Keratinocyte (primary cell): ENCODE results near the gene KLK11. TPM values are rescaled to one million over a fixed set of nuclear protein-coding genes. Genes with fewer than 3 reads are reported as not detected.

Experiments
- DNase-seq: peaks from one replicate; pipeline ENCODE4 v3.0.0-alpha.2; 2011; ENCODE audit warnings: low read depth, missing footprints, low spot score
- FAIRE-seq: peaks from 2 replicates; lab custom pipeline; 2011; peaks lifted over from hg19 to GRCh38; lab: Jason Lieb, UNC
- H2AFZ ChIP-seq: 2 replicates; pipeline ENCODE4 v1.6.0; 2012; ENCODE audit warnings: low read length, control low read depth, inconsistent platforms; ENCODE audit not compliant: control insufficient read depth
- H3K27ac ChIP-seq: 2 replicates; pipeline ENCODE4 v1.5.1; 2011; ENCODE audit warnings: low read length; ENCODE audit not compliant: control insufficient read depth, insufficient read depth
- H3K27me3 ChIP-seq: 3 replicates; pipeline ENCODE4 v1.6.0; 2011; ENCODE audit warnings: low read length; ENCODE audit not compliant: control insufficient read depth, insufficient read depth; ENCODE audit errors: extremely low read depth
- H3K36me3 ChIP-seq, 2 experiments: 2 replicates in 1 of 2; 3 replicates in 1 of 2; pipeline ENCODE4 v1.5.1; 2011; ENCODE audit warnings: low read length in 2 of 2, mild to moderate bottlenecking in 1 of 2; ENCODE audit not compliant: control insufficient read depth in 2 of 2, insufficient read depth in 2 of 2; ENCODE audit errors: extremely low read depth in 1 of 2
- H3K4me1 ChIP-seq: 3 replicates; pipeline ENCODE4 v1.5.1; 2011; ENCODE audit warnings: low read length; ENCODE audit not compliant: control insufficient read depth, insufficient read depth; ENCODE audit errors: extremely low read depth
- H3K4me2 ChIP-seq: 3 replicates; pipeline ENCODE4 v1.6.0; 2011; ENCODE audit warnings: low read depth, low read length; ENCODE audit not compliant: control insufficient read depth, insufficient read depth; ENCODE audit errors: extremely low read depth
- H3K4me3 ChIP-seq, 3 experiments: fragments of 200-600 bp in 1 of 3; sonication (generic) in 1 of 3; 2 replicates in 2 of 3; 3 replicates in 1 of 3; pipeline ENCODE4 v1.5.1; 2011 to 2016; ENCODE audit warnings: low read length in 3 of 3, mild to moderate bottlenecking in 3 of 3, control low read depth in 2 of 3, inconsistent platforms in 1 of 3, low read depth in 1 of 3, mixed read lengths in 1 of 3, mixed run types in 1 of 3, moderate library complexity in 1 of 3; ENCODE audit not compliant: control insufficient read depth in 2 of 3, insufficient read depth in 2 of 3; ENCODE audit errors: extremely low read depth in 1 of 3
- H3K79me2 ChIP-seq: 2 replicates; pipeline ENCODE4 v1.6.0; 2012; ENCODE audit warnings: low read length; ENCODE audit not compliant: control insufficient read depth, insufficient read depth
- H3K9ac ChIP-seq: 3 replicates; pipeline ENCODE4 v1.6.0; 2011; ENCODE audit warnings: low read length; ENCODE audit not compliant: control insufficient read depth, insufficient read depth; ENCODE audit errors: extremely low read depth
- H3K9me1 ChIP-seq: 3 replicates; pipeline ENCODE4 v1.6.0; 2011; ENCODE audit warnings: low read length; ENCODE audit not compliant: control insufficient read depth, insufficient read depth; ENCODE audit errors: extremely low read depth
- H3K9me3 ChIP-seq: 2 replicates; pipeline ENCODE4 v1.5.1; 2012; ENCODE audit warnings: low read depth, low read length; ENCODE audit not compliant: control insufficient read depth
- H4K20me1 ChIP-seq: 3 replicates; pipeline ENCODE4 v1.6.0; 2011; ENCODE audit warnings: low read length; ENCODE audit not compliant: control insufficient read depth, insufficient read depth; ENCODE audit errors: extremely low read depth
- EZH2 ChIP-seq: IDR thresholded peaks from one replicate; pipeline ENCODE4 v1.6.1; 2012; ENCODE audit warnings: inconsistent platforms, mild to moderate bottlenecking, low read length, moderate library complexity
- dilution Hi-C: fragments of 300-500 bp; cut with MboI; formaldehyde crosslinking; loops from one replicate; pipeline ENCODE4 v1.7.0; 2020; ENCODE audit warnings: low sequenced_read_pairs; ENCODE audit not compliant: extremely low pct_ligation_motif_present
- polyA plus RNA-seq, 5 experiments: library from polyadenylated mRNA; depleted of rRNA in 3 of 5; stranded (reverse) in 3 of 5; stranded (forward) in 1 of 5; unstranded in 1 of 5; fragments of >200 nt; gene quantifications; 1 replicate in 1 of 5; 2 replicates in 3 of 5; 3 replicates in 1 of 5; pipeline versions ENCODE4 v1.2.1 to v1.2.3, GENCODE V29; 2011 to 2012; ENCODE audit warnings: missing spikeins in 2 of 5, low read depth in 1 of 5, low replicate concordance in 1 of 5
- TF ChIP-seq, protein P1 (sequence below), 3 experiments: IDR thresholded peaks in 1 of 3; conservative IDR thresholded peaks in 1 of 3; optimal IDR thresholded peaks in 1 of 3; 2 replicates in 2 of 3; 3 replicates in 1 of 3; pipeline versions ENCODE3 to v1.5.1; 2011; ENCODE audit warnings: low read length in 3 of 3, mild to moderate bottlenecking in 3 of 3, moderate library complexity in 2 of 3, control low read depth in 1 of 3, inconsistent platforms in 1 of 3; ENCODE audit not compliant: insufficient read depth in 2 of 3; ENCODE audit errors: extremely low read depth in 1 of 3

The KLK11 gene
- polyA plus RNA-seq, 1 donor (not counting 4 experiments of a cell fraction or from before 2014, with no cell fraction given): 18.0 TPM

DNA sequence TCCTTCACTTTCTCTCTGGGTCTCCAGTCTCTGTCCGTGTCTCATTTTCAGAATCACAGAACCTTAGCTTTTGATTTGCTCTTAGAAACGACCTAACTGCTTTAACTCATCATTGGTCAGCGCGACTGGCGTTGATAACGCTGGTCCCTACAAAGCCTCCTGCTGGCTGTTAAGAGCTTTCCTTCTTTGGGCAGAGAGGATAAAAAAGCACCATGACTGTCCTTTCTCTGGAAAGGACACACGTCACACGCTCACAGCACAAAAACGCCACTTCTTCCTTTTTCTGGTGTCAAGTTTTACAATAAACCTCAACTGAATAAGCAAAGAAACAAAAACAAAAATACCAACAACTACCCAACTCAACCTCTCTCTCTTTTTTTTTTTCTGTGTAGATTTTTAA lies 10.1 kb upstream of the KLK11 start:
- no peaks in the 10 kb centered on the region for H3K9me1 ChIP-seq
- H3K4me3 ChIP-seq: no peak overlapping the region
- H2AFZ ChIP-seq: no peak overlapping the region
- dilution Hi-C loops: no loop called here
- no peaks in the 10 kb centered on the region for H3K9me3 ChIP-seq
- no peaks in the 10 kb centered on the region for H3K79me2 ChIP-seq
- H3K27me3 ChIP-seq: peaks cover 3% of the 10 kb centered on the region
- H3K4me1 ChIP-seq: peaks cover 2% of the 10 kb centered on the region
- no peaks in the 10 kb centered on the region for H4K20me1 ChIP-seq
- no peak overlapping the region for H3K9ac ChIP-seq
- FAIRE-seq: no peak
- DNase-seq: no peak
- no peak for TF ChIP-seq EZH2
- TF ChIP-seq, protein P1, sequence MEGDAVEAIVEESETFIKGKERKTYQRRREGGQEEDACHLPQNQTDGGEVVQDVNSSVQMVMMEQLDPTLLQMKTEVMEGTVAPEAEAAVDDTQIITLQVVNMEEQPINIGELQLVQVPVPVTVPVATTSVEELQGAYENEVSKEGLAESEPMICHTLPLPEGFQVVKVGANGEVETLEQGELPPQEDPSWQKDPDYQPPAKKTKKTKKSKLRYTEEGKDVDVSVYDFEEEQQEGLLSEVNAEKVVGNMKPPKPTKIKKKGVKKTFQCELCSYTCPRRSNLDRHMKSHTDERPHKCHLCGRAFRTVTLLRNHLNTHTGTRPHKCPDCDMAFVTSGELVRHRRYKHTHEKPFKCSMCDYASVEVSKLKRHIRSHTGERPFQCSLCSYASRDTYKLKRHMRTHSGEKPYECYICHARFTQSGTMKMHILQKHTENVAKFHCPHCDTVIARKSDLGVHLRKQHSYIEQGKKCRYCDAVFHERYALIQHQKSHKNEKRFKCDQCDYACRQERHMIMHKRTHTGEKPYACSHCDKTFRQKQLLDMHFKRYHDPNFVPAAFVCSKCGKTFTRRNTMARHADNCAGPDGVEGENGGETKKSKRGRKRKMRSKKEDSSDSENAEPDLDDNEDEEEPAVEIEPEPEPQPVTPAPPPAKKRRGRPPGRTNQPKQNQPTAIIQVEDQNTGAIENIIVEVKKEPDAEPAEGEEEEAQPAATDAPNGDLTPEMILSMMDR (optimal IDR thresholded peaks at IDR 0.05 in 1 of 3, IDR thresholded peaks at IDR 0.05 in 1 of 3, conservative IDR thresholded peaks at IDR 0.05 in 1 of 3; ENCODE audit: extremely low read depth in 1 of 3, insufficient read depth in 2 of 3, low read length in 3 of 3): no peak
- H3K4me2 ChIP-seq: no peak overlapping the region
- no peaks in the 10 kb centered on the region for H3K36me3 ChIP-seq
- no peak overlapping the region for H3K27ac ChIP-seq

DNA sequence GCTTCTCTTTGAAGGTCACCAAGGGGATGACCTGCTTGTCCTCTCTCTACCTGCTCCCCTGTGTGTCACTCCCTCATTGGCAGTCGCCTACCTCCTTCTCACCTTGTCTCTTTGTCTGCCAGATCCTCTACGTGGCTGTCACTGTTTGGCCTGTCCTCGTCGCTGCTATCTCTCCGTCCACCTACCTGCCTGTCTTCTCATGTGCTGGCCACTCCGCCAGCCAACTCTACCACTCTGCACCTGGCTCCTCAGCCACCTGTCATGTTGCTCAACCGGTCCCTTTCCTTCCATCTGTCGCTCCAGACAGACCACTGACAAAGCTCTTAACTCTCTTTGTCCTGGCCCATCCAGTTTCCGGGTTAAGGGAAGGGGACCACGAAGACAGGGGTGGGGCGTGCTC lies 8.3 kb upstream of the KLK11 start, which contains the start of gene KLK12:
TSS of gene KLK12 (minus strand) at position 299 of the 400 bp plus-strand sequence. CDS start 381 bp downstream, outside the sequence.
- dilution Hi-C loops: no loop called here
- no peaks in the 10 kb centered on the region for H3K79me2 ChIP-seq
- FAIRE-seq (no peak), DNase-seq (no peak)
- H4K20me1 ChIP-seq: no peaks in the 10 kb centered on the region
- no peak within 1 kb of the TSS for H2AFZ ChIP-seq
- H3K4me2 ChIP-seq: no peak within 1 kb of the TSS
- peaks cover 2% of the 10 kb centered on the region for H3K4me1 ChIP-seq
- no peak within 1 kb of the TSS for H3K4me3 ChIP-seq
- H3K9me3 ChIP-seq: no peaks in the 10 kb centered on the region
- H3K36me3 ChIP-seq: no peaks in the 10 kb centered on the region
- TF ChIP-seq, protein P1 (optimal IDR thresholded peaks at IDR 0.05 in 1 of 3, IDR thresholded peaks at IDR 0.05 in 1 of 3, conservative IDR thresholded peaks at IDR 0.05 in 1 of 3; ENCODE audit: extremely low read depth in 1 of 3, insufficient read depth in 2 of 3, low read length in 3 of 3): no peak
- TF ChIP-seq EZH2: no peak
- H3K27ac ChIP-seq: no peak within 1 kb of the TSS
- no peak within 1 kb of the TSS for H3K9ac ChIP-seq
- peaks cover 3% of the 10 kb centered on the region for H3K27me3 ChIP-seq
- H3K9me1 ChIP-seq: no peaks in the 10 kb centered on the region
